ENCODE measurements around the gene USP17L21.
"Not testable (repeated sequence)": the region's sequence is repeated elsewhere in the genome, so short reads cannot be mapped to it uniquely, and the experiment has no call there.

DNA sequence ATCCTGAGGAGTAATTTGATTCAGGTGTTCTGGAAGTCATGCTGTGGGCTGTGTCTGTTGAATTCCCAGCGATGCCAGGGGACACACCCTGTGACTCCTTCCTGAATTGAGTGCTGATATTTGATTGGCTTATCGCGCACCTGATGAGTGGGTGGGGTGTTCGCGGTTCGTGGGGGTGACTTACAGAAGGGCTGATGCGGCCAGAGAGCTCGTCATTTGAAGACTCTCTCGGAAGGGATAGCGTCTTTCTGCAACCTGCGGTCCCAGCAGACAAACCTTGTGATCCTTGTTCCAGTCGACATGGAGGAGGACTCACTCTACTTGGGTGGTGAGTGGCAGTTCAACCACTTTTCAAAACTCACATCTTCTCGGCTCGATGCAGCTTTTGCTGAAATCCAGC is 38.1 kb upstream of the USP17L21 start, which contains the start of gene USP17L13:
- not testable (repeated sequence) for TF ChIP-seq POLR2AphosphoS5 (IDR thresholded peaks at IDR 0.05; ENCODE audit: low read depth, low read length); REST (IDR thresholded peaks at IDR 0.05; ENCODE audit: insufficient read depth in 1 of 2, low read depth in 2 of 2, low read length in 2 of 2); SIN3A (IDR thresholded peaks at IDR 0.05; ENCODE audit: borderline replicate concordance, insufficient read depth, low read length); FOXP2 (optimal IDR thresholded peaks at IDR 0.05; ENCODE audit: borderline replicate concordance, extremely low read depth, extremely low read length, insufficient read depth)

All from PFSK-1 (cell line).